Gastrocnemius medialis (tissue), 4 donors: Measurements from ENCODE around the gene RIN1.

Experiments
- CTCF ChIP-seq, 5 experiments: fragments of 450-650 bp in 3 of 5; fragments of 200-600 bp in 2 of 5; sonication (generic) in 2 of 5; IDR thresholded peaks in 4 of 5; conservative IDR thresholded peaks in 1 of 5; 1 replicate in 4 of 5; 2 replicates in 1 of 5; pipeline ENCODE4 v1.5.1; 2016 to 2019; ENCODE audit warnings: antibody characterized with exemption in 5 of 5, mild to moderate bottlenecking in 3 of 5, moderate library complexity in 3 of 5
- POLR2A ChIP-seq, 2 donors: fragments of 450-650 bp; IDR thresholded peaks; one replicate each; pipeline ENCODE4 v1.6.1; 2017; ENCODE audit warnings: antibody characterized with exemption in 2 of 2, mild to moderate bottlenecking in 2 of 2, moderate library complexity in 2 of 2

DNA sequence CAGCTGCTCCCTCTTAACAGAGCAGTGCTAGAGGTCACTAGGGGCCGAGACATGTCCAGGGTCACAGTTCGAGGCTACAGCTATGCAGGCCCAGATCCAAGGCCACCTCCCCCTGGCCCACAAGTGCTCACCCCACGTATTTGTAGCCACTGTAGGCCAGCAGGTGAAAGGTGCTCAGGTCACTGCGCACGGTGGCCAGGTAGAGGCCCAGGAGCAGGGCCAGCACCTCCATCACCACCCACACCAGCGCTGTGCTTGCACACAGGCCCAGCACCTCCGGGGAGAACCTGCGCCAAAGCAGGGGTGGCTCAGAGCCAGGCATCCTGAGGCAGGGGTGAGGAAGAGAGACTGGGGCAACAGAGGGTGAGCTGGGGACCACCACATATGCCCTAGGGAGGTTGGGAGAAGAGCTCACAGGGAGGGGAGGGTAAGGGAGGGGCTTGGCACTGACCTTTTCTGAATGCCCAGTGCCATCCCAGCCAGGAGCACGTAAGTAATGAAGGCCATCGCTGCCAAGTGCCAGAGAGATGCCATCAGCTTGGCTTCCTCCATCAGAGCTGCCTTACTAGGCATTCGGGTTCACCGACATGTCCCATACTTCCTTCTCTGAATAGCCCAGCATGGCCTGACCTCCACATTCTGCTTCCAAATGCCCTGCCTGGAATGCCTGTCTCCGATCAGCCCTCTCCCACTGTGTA is 50.8 kb downstream of the RIN1 start:
- TF ChIP-seq CTCF (IDR thresholded peaks at IDR 0.05 in 4 of 5, conservative IDR thresholded peaks at IDR 0.05 in 1 of 5): no peak
- no peak for TF ChIP-seq POLR2A (IDR thresholded peaks at IDR 0.05)
